Posterior vena cava (tissue), 2 donors: ENCODE data around the gene UGGT2. TPM values are rescaled to one million over a fixed set of nuclear protein-coding genes. Genes with fewer than 3 reads are reported as not detected.

Source experiments
- DNase-seq: peaks from one replicate; pipeline ENCODE4 v3.0.0-alpha.2; 2020; ENCODE audit warnings: low spot score
- intact Hi-C, 2 donors: fragments of 100-400 bp; cut with DNase I; formaldehyde crosslinking; loops; one replicate each; pipeline versions ENCODE4 v1.14.1 to v1.14.2; 2022 to 2023
- long read RNA-seq, 2 donors: library from polyadenylated mRNA; unstranded; transcript quantifications; one replicate each; pipeline ENCODE4 v2.0.0, GENCODE V29; 2020 to 2021
- total RNA-seq, 2 donors: library from RNA; stranded (reverse); fragmentation: NEBNext Ultra II Directional; extraction: Animal tissue kit (Norgen Biotek cat#: 25700); gene quantifications; one replicate each; pipeline ENCODE4 v1.2.1, GENCODE V29; 2021
- donor health status: DM: yes; HTN: yes; CAD: no.
- donor health status: DM: yes; HTN: yes; CAD: no.

UGGT2 gene, protein sequence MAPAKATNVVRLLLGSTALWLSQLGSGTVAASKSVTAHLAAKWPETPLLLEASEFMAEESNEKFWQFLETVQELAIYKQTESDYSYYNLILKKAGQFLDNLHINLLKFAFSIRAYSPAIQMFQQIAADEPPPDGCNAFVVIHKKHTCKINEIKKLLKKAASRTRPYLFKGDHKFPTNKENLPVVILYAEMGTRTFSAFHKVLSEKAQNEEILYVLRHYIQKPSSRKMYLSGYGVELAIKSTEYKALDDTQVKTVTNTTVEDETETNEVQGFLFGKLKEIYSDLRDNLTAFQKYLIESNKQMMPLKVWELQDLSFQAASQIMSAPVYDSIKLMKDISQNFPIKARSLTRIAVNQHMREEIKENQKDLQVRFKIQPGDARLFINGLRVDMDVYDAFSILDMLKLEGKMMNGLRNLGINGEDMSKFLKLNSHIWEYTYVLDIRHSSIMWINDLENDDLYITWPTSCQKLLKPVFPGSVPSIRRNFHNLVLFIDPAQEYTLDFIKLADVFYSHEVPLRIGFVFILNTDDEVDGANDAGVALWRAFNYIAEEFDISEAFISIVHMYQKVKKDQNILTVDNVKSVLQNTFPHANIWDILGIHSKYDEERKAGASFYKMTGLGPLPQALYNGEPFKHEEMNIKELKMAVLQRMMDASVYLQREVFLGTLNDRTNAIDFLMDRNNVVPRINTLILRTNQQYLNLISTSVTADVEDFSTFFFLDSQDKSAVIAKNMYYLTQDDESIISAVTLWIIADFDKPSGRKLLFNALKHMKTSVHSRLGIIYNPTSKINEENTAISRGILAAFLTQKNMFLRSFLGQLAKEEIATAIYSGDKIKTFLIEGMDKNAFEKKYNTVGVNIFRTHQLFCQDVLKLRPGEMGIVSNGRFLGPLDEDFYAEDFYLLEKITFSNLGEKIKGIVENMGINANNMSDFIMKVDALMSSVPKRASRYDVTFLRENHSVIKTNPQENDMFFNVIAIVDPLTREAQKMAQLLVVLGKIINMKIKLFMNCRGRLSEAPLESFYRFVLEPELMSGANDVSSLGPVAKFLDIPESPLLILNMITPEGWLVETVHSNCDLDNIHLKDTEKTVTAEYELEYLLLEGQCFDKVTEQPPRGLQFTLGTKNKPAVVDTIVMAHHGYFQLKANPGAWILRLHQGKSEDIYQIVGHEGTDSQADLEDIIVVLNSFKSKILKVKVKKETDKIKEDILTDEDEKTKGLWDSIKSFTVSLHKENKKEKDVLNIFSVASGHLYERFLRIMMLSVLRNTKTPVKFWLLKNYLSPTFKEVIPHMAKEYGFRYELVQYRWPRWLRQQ (N-terminal part only)
- total RNA-seq: 10 to 100 TPM; 53.9 to 59.1 TPM
- long read RNA-seq, donor 1, partial matches to known transcripts: 3 of 15 reads
- long read RNA-seq, donor 1, other reads (novel, unspliced or antisense): 10 of 15 reads
- long read RNA-seq, donor 2, transcript UGGT2-201 (8 exons, 2,240 nt): major isoform, 7 of 20 reads
- long read RNA-seq, donor 2, partial matches to known transcripts: 7 of 20 reads
- long read RNA-seq, donor 2, other reads (novel, unspliced or antisense): 5 of 20 reads

DNA sequence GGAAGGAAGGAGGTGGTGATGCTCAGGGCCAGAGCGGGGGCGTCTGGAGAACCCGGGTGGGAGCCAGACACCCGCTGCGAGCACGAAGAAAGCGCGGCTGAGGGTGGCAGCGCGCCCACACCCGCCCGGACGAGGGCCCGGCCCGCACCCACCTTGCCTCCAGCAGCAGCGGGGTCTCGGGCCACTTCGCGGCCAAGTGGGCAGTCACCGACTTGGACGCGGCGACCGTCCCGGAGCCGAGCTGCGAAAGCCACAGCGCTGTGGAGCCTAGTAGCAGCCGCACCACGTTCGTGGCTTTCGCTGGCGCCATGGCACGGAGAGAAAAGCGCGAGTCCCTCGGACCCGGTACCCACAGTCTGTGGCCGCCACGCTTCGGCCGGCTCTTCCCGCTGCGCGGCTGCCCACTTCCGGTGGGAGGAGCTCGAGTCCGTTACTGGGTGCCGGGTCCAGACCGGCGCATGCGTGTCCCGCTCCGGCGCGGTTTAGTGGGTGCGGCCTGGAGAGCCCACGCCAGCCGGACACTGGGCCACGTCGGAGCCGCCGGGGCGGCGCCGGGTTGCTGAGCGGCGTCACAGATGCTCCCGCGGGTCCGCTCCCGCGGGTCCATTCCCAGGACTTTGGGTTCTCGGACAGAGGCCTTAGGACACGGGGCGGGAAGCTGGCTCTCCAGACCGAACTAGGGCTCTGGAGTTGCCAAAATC is at the start of gene UGGT2:
UGGT2 (minus strand) TSS at position 399 of the 701 bp plus-strand sequence; CDS start at position 310, 89 bp downstream.
- peak; percentile 99 for DNase-seq
- intact Hi-C loops: no loop called here

DNA sequence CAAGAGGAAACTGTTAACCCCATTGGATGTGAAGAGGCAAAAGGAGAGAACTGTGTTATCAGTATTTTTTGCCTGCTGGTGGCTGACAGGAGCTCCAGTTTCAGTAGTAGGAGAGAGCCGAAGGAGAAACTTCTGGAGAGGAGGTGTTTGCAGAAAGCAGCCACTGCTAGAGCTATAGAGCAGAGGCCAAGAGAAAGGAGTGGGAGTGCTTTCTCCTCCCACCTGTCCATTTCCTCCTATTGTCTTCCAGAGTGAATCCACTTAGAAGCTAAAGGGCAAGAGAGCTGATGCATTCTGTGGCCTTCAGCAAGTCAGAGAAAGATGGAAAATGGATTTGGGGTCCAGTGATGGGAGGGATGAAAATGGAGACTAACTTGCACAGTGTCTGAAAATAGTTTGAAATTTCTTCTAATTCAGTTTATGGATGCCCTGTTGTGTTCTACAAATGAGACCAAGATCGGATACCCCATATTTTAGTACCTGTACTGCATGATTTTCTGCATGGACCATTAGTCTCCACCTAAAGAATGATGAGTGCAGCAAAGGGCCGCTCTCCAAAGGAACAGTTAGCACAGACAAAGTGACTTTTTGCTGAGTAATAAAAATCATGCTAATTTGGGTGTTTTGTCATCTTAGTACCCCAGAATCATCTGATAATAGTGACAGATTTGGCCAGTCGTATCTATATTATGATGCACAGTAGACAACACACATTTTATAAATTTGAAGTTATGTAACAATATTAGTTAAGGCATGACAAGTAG is 47.4 kb upstream of the UGGT2 start:
- intact Hi-C loops: no loop called here

DNA sequence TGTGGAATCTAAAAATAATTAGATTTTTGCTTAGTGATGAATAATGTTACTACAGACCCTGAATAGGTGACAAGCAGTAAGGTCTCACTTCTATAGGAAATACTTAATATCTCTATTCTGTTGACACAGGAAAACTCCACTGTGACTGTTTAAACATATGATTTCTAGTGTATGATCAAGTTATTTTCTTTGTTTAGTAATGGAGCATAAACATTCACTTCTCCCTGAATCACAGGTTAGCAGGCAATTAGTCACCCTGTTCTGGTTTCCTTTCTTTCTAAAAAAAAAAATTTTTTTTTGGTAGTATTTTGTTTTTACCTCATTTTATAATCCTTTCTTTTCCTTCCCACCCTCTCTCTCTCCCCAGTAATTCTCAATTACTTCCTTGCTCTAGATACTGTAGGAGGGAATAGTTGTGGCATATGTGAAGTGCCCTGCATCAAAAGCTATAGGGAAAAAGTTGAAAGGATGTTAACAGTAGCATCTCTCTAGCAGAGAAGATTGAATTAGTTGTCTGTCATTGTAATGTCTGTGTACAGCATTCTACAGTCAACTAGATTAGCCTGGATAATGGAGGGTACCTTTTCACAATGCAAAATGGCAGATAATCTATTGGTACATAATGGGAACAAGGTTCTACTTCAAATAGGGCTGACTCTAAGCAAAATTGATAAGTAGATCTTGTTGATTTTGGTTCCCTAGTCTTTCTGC is 40.2 kb upstream of the UGGT2 start:
- intact Hi-C loops: no loop called here
- no peak for DNase-seq

More for the DNA sequence above, 47.4 kb upstream of the UGGT2 start:
- no peak for DNase-seq

DNA sequence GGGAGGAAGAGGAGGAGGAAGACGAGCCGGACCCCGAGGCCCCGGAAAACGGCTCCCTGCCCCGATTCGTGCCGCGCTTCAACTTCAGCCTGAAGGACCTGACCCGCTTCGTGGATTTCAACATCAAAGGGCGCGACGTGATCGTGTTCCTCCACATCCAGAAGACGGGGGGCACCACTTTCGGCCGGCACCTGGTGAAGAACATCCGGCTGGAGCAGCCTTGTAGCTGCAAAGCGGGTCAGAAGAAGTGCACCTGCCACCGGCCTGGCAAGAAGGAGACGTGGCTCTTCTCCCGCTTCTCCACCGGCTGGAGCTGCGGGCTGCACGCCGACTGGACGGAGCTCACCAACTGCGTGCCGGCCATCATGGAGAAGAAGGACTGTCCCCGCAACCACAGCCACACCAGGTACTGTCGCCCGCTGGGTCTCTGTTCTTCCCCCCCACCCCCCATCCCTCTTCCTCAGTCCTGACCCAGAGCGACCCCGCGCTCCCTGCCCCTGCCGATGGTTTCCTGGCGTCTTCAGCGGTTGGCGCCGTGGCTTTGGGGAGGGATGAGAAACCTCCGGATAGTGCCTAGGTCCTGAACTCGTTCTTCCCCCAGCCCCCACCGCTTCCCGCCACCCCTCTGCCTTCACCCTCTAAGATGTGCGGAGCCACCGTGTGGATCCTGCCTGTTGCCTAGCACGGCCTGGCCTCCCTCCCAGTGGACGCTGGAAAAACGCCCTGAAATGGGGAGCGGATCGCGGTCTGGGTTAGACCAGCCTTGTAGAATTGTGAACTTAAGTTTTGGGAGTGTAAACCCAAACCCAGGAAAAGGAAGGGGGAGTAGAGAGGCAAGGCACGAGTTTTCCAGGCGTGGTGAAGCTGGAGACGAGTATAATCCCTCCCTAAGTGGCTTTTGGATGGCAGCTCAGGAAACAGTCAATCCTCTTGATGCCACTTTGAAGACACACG is 38.2 kb upstream of the UGGT2 start:
- no peak for DNase-seq
- intact Hi-C loops: no loop called here

DNA sequence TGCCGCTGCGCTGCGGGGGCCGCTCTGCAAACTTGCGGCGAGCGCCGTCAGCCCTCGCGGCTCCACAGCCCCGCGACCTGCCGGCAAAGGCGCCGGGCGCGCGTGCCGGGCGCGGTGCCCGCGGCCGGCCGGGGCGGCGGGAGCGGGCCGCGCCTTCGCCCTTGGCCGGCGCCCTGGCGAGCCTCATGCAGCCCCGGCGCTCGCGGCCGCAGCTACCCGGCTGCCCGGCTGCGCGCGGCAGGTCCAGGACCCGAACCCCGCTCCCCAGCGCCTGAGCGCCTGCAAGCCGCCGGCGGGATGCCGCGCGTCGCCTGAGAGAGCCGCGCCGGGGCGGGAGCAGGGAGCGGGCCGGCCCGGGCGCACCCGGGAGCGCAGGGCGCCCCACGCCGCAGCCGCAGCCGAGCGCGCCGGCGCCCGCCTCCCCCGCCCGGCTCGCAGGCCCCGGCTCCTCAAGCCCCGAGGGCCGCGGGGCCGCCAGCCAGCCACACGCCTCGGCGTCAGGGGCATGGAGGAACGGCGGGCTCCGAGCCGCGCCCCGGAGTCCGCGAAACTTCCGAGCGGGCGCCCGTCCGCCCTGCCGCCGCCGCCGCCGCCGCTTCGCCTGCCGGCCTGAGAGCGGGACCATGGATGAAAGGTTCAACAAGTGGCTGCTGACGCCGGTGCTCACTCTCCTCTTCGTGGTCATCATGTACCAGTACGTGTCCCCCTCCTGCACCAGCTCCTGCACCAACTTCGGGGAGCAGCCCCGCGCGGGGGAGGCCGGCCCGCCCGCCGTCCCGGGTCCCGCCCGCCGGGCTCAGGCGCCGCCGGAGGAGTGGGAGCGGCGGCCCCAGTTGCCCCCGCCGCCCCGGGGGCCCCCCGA is 37.3 kb upstream of the UGGT2 start:
- intact Hi-C loops: no loop called here
- no peak for DNase-seq

DNA sequence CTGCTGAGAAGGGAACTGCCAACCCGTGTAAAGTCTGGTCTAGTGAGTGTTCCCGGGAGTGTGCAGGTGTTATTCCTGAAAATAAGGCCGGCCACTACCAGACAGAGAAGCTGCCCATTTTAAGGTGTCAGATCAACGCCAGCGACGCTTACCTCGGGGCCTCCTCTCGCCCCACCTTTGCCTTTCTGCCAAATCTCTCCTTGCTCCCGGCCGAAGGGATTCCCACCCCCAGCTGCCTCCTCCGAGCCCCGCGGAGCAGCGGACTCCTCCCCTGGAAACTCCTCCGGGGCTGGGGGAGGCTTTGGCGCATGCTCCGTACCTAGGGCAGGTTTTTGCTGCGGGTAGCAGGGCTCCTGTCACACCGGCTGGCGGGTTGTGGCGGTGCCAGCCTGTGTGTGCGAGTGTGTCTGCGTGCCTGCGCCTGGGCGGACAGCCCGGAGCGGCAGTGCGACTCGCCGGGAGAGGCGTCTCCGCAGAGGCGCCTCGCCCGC is 36.6 kb upstream of the UGGT2 start, which contains the start of gene HS6ST3:
HS6ST3 (plus strand) TSS at position 359 of the 491 bp plus-strand sequence.
- intact Hi-C loops: no loop called here
- DNase-seq: no peak

DNA sequence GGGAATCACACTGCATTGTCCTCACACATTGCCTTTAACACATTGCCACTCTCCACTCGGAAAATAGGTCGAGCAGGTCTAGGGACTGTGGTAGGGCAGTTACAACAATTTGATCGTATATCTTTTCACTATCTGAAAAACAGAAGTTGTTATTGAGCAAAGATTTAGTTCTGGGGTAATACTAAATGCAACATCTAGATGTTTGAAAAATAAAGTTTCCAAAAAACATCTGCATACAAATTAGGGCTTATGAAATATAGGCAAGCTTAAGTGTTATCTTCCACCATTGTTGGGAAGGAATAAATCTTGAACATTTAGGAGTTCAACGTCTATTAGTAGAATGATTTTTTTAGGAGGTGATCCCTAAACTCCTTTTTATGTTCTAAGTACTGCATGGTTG is 35.9 kb upstream of the UGGT2 start:
- intact Hi-C loops: no loop called here

DNA sequence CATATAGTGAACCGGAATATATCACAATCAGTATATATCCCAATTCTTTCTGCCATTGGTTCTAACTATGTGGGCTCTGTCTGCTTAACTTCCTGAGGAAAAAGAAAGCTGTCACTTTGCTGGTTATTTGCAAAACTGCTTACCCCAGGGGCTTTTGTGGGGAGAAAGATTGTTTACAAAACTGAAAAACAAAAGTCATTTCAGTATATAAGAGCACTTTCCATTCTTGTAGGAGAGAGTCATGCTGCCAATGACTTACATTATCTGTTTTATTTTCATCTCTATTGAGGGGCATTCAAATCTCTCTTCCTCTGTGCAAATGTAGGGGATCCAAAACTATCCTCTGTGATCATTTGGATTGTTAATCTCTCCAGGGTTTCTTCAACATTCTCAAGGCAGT is 33.5 kb upstream of the UGGT2 start:
- intact Hi-C loops: no loop called here
- DNase-seq: no peak

More for the DNA sequence above, 35.9 kb upstream of the UGGT2 start:
- DNase-seq: no peak

DNA sequence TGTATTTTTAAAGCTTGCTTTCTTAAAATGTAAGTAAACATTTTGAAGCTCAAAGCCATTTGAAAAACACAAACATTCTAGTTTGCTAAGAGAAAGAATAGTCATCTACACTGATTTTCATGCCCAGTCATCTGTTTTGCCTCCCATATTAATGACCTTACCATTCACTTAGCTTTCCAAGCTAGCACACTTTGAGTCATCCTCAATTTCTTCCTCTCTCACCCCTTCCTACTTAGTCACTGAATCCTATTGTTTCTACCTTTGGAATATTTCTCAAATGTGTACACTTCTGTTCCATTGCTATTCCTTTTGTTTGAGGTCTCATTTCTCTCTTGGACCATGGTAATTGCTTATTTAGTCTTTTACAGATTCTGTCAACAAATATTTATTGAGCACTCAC is 29.4 kb upstream of the UGGT2 start:
- no peak for DNase-seq
- intact Hi-C loops: no loop called here

DNA sequence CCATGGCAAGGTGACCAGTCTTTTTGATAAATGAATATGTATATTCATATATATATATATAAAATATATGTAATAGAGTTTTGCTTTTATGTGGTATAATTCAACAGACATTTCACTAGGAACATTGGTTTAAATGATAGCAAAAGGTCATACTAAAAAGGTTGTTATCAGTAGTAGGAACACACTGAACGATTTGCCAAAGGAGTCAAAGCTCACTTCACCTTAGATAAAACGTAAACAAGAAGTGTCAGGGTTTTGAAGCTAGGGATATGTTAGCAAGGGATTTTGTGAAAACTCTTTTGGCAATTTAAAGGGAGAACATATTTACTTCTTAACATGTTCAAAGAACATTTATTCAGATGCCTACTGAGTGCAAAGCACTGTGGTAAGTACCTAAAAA is 28.7 kb upstream of the UGGT2 start:
- intact Hi-C loops: no loop called here

DNA sequence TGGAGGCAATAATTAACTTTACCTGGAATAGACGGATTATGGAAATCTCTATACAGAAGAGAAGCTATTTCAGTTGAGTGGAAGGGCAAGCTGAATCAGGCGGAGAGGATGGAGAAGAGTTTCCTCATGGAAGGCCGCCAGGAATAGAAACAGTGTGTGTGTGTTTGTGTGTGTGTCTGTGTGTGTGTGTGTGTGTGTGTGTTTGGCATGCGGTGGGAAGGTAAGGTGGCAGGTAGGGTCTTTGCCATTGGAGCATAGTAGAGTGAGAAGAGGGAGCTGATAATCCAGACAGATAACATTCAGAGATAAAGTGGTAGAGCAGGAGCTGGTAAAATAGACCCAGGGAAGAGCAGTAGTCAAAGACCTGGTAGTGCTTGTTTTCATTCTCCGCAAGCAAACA is 27.5 kb upstream of the UGGT2 start:
- intact Hi-C loops: no loop called here
- no peak for DNase-seq

More for the DNA sequence above, 28.7 kb upstream of the UGGT2 start:
- DNase-seq: no peak

DNA sequence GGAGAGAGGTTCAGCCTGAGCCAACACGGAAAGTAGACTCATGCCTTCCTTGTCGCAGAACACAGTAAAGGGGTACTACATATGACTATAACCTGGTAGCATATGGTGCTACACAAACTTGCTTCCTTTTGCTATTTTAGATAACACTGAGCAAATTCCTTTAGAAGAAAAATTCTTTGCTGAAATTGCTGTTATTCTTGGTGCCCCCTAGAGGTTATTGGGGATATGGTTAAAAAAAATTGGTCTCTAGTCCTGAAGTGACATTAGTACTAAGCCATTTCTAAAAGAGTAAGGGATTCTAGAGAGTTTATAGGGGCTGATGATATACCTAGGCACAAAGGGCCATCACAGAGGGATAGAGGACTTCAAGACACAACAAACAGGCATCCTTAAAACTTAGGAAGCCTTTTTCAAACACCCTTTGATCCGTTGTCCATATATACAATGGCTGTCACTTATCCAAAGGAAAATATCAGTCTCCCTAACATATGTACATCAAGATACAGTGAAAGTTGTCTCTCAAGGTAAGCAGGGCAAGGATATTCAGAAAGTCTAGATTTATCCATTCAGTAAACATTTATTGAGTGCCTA is 22.8 kb upstream of the UGGT2 start:
- intact Hi-C loops: no loop called here
- no peak for DNase-seq

DNA sequence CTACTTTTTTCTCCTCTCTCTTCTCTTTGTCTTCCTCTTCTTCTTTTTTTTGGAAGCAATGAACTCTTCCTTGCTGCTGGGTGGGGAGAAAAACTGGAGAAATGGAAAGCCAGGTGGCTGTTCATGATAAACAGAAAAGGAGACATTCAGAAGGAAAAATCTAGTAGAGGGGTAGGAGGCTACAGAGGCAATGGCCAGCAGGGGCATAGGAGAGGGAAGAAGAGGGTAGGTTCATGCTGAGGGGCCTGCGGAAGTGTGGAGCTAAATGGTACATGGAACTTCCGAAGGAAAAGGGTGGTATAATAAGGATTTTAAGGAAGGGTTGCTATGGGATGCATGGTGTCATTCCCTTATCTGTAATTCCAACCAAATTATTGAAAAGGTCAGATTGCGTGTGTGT is 19.2 kb upstream of the UGGT2 start:
- no peak for DNase-seq
- intact Hi-C loops: no loop called here

DNA sequence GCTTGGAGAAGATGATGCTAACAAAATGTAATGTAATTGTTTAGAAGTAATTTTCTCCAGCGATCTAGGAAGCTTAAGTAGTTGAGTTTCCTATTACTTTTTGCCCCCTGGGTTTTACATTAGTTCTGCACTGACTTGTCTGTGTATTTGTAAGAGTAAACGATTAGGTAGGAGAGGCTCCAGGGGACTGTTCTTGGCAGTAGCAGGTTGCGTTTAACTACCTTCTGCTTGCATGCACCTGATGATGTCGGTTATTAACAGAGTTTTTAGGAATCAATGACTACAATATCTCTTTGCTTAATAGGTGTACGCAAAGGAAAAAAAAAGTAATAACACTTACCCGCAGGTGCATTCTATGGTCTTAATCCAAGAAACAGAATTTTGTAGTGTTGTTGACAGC is 18.3 kb upstream of the UGGT2 start:
- intact Hi-C loops: no loop called here

DNA sequence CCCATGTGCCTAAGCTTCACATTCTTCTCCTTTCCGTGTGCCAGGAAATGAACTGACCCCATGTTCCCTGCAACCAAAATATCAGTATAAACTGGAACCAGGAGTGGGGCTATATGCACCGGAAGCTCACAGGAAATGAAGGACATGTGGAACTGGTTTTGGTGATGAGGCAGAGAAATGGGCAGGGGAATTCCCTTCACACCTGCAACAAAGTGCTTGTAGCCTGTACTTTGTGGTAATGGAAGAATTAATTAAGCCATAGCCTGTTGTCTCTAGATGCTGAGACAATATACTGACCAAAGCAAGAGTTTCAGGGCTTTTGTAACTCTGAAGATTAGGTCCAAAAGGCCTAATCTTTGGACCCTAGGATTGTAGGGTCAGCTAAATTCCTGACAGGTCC is 15.5 kb upstream of the UGGT2 start:
- intact Hi-C loops: no loop called here
- no peak for DNase-seq

More for the DNA sequence above, 18.3 kb upstream of the UGGT2 start:
- DNase-seq: no peak
